T-helper 1 cell treated with Interleukin-12 subunit alpha and Interleukin-12 subunit beta and Interleukin-4 antibody, amounts not matched to agents 30 ng/mL and 1 ng/mL, for 36 hours (primary cell): Measurements from ENCODE around the gene ADAMTSL5. TPM values are rescaled to one million over a fixed set of nuclear protein-coding genes. Genes with fewer than 3 reads are reported as not detected.

Experiments used
- intact Hi-C: fragments of 100-400 bp; cut with micrococcal nuclease; formaldehyde crosslinking; loops from one replicate; pipeline ENCODE4 v1.15.1; 2024
- total RNA-seq: library from RNA; stranded (reverse); gene quantifications from 2 replicates; pipeline ENCODE4 v1.2.3, GENCODE V29; 2022

ADAMTSL5 gene
- total RNA-seq, 1 donor from 2014 or later: 2.5 TPM

DNA sequence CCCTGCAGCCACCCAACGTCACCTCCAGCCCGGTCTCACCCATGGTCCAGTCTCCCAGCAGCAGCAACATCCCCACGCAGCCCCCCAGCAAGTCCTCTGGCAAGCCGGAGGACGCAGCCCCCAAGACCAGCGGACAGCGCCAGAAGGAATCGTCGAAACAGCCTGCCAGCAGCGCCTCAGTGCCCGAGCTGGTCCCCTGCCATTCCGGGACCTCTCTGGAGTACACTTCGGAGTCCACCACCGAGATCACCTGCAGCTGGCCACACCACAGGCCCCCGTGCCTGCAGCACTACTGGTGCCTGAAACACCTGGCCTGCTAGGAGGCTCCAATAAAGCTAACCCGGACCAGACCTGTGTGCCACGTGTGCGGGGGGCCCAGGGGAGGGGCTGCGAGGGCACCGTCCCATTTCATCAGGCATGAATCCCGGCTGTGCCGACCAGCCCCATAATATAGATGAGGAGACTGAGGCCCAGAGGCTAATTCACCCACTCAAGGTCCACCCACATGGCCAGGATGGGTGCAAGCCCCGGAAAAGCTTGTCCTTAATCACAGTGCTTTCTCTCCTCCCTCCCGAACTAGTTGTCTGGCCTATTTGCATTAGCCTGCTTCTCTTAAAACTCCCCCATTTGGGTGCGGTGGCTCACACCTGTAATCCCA, 15.1 kb downstream of the ADAMTSL5 start:
- intact Hi-C loops: no loop called here

DNA sequence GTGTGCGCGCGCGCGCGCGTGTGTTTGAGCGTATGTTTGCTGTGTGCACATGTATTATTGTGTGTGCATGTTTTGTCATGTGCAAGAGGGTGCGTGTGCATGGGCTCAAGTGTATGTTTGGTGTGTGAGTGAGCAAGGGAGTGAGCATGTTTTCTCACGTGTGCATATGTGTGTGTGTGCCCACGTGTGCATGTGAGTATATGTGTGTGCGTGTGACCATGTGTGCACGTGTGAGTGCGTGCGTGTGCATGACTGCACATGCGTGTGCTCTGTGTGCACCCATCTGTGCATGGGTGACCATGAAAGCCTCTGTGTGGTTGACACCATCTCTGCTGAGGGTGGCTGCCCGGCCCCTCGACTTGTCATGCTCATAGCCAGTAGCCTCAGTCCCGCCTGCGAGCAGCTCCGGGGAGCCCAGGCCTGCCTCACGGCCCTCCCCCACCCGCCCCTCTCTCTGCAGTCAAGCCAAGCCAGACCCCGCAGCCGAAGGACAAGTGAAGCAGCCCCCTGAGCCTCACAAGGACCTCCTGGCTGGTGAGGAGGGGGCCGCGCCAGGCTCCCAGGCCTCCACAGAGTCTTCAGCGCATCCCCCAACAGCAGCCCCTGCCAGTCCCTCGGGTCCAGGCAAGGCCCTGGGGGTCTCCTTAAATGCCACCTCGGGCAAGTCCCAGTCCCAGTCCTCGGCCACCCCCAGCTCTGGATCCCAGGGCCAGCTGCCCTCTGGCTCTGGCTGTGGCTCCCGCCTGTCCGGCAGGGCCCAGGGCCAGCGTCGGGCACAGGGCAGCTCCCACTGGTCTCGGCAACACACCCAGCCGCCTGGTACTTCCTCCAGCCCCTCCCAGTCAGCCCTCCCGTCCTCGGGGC, 15.9 kb downstream of the ADAMTSL5 start:
- intact Hi-C loops: no loop called here

GRCh38 chr19:1495799-1496713, 16.8 kb downstream of the ADAMTSL5 start:
- intact Hi-C loops: no loop called here

DNA sequence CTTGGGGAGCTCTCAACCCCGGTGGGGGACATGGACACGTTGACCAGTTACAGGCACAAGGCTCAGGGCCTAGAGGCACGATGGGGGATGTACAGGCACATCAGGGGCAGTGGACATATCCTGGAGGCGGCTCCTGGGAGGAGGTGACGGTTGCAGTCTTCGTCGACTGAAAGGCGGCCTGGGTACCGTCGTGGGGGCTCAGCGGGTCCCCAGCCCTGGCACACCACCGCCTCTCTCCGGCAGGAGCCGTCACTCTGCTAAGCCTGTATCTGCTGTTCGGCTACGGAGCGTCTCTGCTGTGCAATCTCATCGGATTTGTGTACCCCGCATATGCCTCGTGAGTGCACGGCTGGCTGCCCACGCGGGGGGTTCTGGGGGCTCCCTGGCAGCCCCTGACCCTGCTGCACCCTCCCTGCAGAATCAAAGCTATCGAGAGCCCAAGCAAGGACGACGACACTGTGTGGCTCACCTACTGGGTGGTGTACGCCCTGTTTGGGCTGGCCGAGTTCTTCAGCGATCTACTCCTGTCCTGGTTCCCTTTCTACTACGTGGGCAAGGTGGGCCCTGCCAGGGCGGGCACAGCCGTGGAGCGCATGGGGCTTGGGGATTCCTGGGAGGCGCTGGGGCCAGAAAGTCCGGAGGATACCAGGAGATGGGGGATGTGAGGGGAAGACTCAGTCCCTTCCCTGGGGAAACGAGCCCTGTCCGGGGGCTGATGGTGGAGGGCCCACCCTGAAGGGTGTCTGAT, 17.6 kb downstream of the ADAMTSL5 start:
- intact Hi-C loops: no loop called here

- intact Hi-C loops: loop anchor here (5.0 kb wide), 1 partner anchor 98 kb away; the partner anchor contains the start of gene MBD3
Observed at GRCh38 chr19:1494115-1494815, 18.6 kb downstream of the ADAMTSL5 start.

GRCh38 chr19:1492474-1493006, 20.3 kb downstream of the ADAMTSL5 start:
- intact Hi-C loops: loop anchor here (5.0 kb wide), 1 partner anchor 100 kb away; the partner anchor contains the start of gene MBD3

GRCh38 chr19:1491849-1492170, 21.0 kb downstream of the ADAMTSL5 start:
- intact Hi-C loops: loop anchor here (2.0 to 5.0 kb wide), 3 partner anchors 100 to 371 kb away; partner anchors contain the start of genes KLF16 and MBD3

DNA sequence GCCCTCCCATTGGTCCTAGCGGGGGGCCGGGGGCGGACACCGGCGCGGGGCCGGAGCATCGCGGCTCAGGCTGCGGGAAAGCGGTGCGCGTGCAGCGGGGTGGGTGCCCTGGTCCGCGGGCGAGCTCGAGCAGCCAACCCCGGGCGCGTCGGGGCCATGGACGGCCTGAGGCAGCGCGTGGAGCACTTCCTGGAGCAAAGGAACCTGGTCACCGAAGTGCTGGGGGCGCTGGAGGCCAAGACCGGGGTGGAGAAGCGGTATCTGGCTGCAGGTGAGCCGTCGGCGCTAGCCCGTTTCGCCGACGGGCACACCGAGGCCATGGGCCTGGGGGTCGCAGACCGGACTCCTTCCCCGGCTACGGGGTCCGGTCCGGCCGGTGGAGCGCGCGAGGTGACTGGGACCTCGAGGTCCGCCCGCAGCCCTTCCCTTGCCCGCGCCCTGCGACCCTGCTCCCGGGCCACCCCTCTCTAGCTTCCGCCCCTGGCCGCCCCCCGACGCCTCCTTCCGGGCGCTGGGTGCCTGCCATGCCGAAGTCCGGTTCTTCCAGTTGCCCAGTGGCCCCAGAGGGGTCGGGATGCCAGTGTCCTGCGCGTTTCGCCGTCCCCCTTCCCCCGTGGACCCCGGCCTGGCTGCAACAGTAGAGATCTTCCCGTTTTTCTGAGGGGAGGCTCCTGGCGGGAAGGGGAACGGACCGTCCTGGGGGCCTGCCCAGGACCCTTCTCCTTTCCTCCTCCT, 21.5 kb downstream of the ADAMTSL5 start, which contains the start of gene REEP6:
REEP6 (plus strand) TSS at position 68 of the 735 bp plus-strand sequence; CDS start at position 157, 89 bp downstream.
- intact Hi-C loops: loop anchor here (2.0 to 5.0 kb wide), 3 partner anchors 101 to 372 kb away; partner anchors contain the start of genes KLF16 and MBD3

DNA sequence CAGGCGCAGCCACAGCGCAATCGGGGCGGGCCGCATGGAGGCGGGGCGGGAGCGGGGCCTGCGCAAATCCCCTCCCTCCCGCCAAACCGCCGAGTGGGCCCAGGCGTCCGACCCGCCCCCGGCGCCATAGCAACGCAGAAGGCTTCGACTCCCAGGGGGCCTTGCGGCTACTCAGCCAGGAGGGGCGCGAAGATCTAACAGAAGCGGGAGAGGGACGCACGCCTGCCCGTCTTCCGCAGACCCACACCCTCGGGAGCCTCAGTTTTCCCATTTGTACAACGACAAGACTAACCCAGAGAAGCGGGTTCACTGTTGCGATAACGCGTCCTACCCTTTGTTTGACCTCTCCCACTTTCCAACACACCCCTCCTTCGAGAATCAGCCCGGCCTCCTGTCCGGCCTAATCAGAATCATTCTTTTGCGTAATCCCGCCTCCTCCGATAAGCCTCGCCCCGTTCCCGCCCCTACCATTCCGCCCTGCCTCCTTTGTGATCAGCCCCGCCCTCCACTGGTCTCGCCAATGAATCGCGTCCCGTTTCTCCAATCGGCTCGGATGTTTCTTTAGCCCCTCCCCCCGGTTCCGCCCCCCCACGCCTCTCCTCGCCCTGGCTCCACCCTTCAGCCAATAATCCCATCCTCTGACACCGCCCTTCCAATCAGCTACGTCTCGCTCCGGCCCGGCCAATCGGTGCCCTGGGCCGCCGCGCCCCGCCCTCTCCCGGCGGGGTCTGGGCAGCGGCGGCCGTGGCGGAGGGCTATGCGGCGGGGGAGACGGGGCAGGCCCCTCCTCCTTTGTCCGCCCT, 22.3 kb downstream of the ADAMTSL5 start, which contains the start of gene PCSK4:
PCSK4 (minus strand) TSS at position 40 of the 803 bp plus-strand sequence; CDS start at position 36, 4 bp downstream.
- intact Hi-C loops: loop anchor here (1.0 to 5.0 kb wide), 11 partner anchors 11 to 810 kb away; partner anchors contain the start of genes ATP8B3, C19orf25, KLF16 and MBD3

DNA sequence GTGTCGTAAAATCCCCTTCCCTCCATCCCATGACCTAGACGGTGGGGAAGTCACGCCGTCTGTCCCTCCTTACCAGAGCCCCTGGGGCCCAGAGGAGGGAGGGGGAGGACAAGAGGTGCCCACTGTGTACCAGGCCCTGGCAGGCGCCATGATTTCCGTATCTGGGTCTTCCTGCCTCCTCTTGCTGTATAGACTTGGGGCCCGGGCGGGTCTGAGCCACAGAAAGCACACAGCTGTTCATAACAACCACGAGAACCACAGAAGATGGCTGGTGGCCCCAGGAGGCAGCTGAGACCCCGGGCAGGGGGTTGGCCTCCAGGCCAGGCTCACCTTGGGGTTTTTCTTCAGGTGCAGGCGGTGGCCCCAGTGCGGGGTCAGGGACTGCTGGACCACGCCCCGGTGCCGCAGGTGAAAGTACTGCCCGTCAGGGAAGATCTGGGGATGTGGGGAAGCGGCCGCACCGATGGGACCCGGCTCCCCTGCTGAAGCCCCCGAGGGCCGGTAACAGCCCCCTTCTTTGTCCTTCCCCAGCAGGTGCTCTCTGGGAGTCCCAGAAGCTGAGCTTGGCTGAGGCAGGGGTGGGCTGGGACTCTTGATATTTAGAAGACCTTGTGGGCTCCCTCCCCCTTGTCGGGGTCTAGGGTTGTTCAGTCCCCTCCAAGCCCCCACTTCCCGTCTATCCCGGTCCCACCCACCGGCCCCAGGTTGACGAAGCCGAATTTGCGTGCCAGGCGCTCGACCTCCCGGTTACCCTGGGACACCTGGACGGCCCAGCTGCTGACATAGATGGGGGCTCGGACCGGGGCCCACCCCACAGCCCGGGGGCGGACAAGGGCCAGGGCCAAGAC, 23.1 kb downstream of the ADAMTSL5 start:
- intact Hi-C loops: loop anchor here (1.0 to 5.0 kb wide), 11 partner anchors 10 to 809 kb away; partner anchors contain the start of genes ATP8B3, C19orf25, KLF16 and MBD3

DNA sequence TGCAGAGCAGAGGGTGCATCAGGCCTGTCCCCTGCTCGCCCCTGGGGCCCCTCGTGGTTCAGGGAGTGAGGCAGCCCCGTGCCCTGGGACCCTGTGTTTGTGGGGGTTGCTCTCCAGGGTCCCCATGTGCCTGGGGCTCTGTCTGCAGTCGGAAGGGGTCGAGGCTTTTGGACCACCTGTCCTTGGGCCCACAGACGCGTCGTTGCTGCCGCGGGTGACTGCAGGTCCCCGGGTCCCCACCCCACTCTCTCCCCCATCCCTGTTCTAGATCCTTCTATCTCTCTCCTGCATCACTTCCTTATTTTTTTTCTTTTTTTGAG, 24.6 kb downstream of the ADAMTSL5 start:
- intact Hi-C loops: no loop called here

DNA sequence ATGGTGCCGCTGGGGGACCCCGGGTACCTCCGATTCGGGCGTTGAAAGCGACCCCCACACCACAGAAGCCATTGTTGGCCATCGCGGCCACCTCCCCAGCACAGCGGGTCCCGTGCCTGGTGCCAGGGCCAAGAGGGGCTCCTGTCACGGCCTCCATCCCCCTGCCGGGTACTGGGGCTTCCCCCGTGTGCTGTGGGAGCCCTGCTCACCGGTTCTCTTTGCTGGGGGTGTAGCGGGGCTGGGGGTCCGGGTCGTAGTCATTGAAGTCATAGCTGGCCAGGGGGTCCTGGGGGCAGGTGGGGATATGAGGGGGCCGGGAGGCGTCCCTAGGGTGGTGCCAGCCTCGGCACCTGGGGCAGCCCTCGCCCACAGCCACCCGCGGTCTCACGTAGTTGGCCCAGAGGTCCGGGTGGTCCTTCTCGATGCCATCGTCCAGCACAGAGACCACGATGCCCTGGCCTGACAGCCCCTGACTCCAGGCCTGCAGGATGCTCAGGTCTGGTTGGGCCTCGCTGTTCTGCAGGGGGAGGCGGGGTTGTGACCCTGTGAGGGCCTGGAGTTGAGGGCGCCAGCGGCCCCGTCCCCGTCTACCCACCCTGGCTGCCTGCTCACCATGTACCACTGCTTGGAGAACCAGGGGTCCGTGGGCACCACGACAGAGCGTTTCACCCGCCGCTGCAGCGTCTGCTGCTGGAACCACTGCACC, 25.1 kb downstream of the ADAMTSL5 start:
- intact Hi-C loops: no loop called here

- intact Hi-C loops: no loop called here
Observed at GRCh38 chr19:1486720-1487575, 25.9 kb downstream of the ADAMTSL5 start.

DNA sequence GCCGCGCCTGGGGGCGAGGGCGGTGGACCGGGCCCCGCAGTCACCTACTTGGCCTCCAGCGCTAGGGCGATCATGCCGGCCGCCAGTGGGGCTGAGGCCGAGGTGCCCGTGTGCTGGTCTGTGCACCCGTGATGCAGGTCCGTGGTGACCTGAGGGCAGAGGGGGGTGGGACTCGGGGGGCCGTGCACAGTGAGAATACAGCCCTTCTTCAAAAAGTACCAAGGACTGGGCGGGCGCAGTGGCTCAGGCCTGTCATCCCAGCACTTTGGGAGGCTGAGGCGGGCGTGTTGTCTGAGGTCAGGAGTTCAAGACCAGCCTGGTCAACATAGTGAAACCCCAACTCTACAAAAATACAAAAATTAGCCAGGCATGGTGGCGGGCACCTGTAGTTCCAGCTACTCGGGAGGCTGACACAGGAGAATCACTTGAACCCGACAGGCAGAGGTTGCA, 28.8 kb downstream of the ADAMTSL5 start:
- intact Hi-C loops: no loop called here
